DND-41 (cell line): ENCODE results near the gene CCL13.

Source experiments
- ATAC-seq: fragments of 200-7000 bp; cut with Tn5 transposase; 3 replicates; pipeline ENCODE4 v1.9.1; 2021; ENCODE audit warnings: low read depth; ENCODE audit not compliant: insufficient read depth
- DNase-seq: peaks from one replicate; pipeline ENCODE4 v3.0.0-alpha.2; 2020
- H2AFZ ChIP-seq: 2 replicates; pipeline ENCODE4 v1.6.0; 2012; ENCODE audit warnings: low read depth, low read length
- H3K27ac ChIP-seq: 2 replicates; pipeline ENCODE4 v1.5.1; 2012; ENCODE audit warnings: low read length, inconsistent platforms
- H3K27me3 ChIP-seq: fragments of 200-600 bp; sonication (generic); 2 replicates; pipeline ENCODE4 v1.6.0; 2012; ENCODE audit warnings: low read length, mild to moderate bottlenecking, inconsistent platforms; ENCODE audit not compliant: insufficient read depth, poor library complexity
- H3K36me3 ChIP-seq: 2 replicates; pipeline ENCODE4 v1.5.1; 2012; ENCODE audit warnings: low read length, inconsistent platforms; ENCODE audit not compliant: insufficient read depth
- H3K4me1 ChIP-seq: 2 replicates; pipeline ENCODE4 v1.5.1; 2012; ENCODE audit warnings: mild to moderate bottlenecking, low read length; ENCODE audit not compliant: insufficient read depth
- H3K4me2 ChIP-seq: 2 replicates; pipeline ENCODE4 v1.6.0; 2012; ENCODE audit warnings: mild to moderate bottlenecking, moderate library complexity, low read length, inconsistent platforms; ENCODE audit not compliant: insufficient read depth
- H3K4me3 ChIP-seq, 2 experiments: fragments of 200-600 bp in 1 of 2; shearing (Covaris generic) in 1 of 2; 2 replicates each; pipeline ENCODE4 v1.5.1; 2012 to 2016; ENCODE audit warnings: inconsistent platforms in 2 of 2, low read length in 2 of 2, mild to moderate bottlenecking in 2 of 2, low read depth in 1 of 2, moderate library complexity in 1 of 2
- H3K79me2 ChIP-seq: 2 replicates; pipeline ENCODE4 v1.6.0; 2012; ENCODE audit warnings: low read length, inconsistent platforms; ENCODE audit not compliant: insufficient read depth
- H3K9ac ChIP-seq: 2 replicates; pipeline ENCODE4 v1.6.0; 2012; ENCODE audit warnings: low read depth, mild to moderate bottlenecking, inconsistent platforms, low read length, moderate library complexity
- H3K9me3 ChIP-seq: 2 replicates; pipeline ENCODE4 v1.5.1; 2012; ENCODE audit warnings: low read length, moderate library complexity, mild to moderate bottlenecking, inconsistent platforms; ENCODE audit not compliant: insufficient read depth, severe bottlenecking
- H4K20me1 ChIP-seq: 2 replicates; pipeline ENCODE4 v1.6.0; 2012; ENCODE audit warnings: low read length; ENCODE audit not compliant: insufficient read depth
- EZH2 ChIP-seq: IDR thresholded peaks from 3 replicates; pipeline ENCODE4 v1.6.1; 2012; ENCODE audit warnings: borderline replicate concordance, low read depth, mild to moderate bottlenecking, moderate library complexity, low read length, inconsistent platforms; ENCODE audit not compliant: severe bottlenecking
- TF ChIP-seq, protein P1 (sequence below): IDR thresholded peaks from 2 replicates; pipeline ENCODE4 v1.5.1; 2012; ENCODE audit warnings: borderline replicate concordance, low read length, moderate library complexity, mild to moderate bottlenecking; ENCODE audit not compliant: poor library complexity, severe bottlenecking; ENCODE audit errors: extremely low read depth

The CCL13 gene

DNA sequence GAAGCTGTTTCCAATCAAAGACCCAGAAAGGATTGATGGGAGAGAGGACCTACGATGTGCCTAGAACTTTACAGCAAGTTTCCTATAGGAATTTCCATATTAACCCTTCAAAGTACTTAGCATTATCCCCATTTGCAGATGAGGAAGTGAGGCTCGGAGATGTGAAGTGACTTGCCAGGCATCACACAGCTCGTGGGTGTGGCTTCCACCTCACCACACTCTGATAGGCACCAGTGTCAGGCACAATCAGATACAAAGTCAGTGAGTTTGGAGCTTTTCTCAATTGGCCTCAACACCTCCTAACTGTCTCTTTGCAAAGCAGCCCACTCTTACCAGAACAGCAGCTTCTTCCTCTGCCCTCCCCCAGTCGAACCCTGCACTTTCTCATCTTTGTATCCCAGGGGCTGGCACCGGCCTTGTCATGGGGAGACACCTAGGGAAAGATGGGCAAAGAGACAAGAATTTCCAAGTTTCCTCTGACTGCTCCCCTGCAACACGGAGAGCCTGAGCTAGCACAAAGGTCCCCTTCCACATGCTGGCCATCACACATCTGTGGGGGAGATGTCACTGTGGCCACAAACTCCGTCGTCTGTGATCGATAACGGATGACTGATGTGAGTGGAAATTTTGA, 44.1 kb downstream of the CCL13 start:
- Histone ChIP-seq H3K79me2 (no peaks in the 10 kb centered on the region), H3K9me3 (no peaks in the 10 kb centered on the region), H3K27me3 (no peaks in the 10 kb centered on the region), H2AFZ (0 out of 2 replicates have a peak overlapping the region, but pooled peaks have one; percentile 34), H3K4me2 (peak overlapping the region; percentile 28), H4K20me1 (no peaks in the 10 kb centered on the region), H3K36me3 (no peaks in the 10 kb centered on the region), H3K4me1 (peaks cover 94% of the 10 kb centered on the region), H3K4me3 (no peak overlapping the region), H3K9ac (peak overlapping the region; percentile 58), H3K27ac (peak overlapping the region; percentile 94)
- ATAC-seq = peak; percentile 63
- no peak for TF ChIP-seq EZH2
- TF ChIP-seq, protein P1, sequence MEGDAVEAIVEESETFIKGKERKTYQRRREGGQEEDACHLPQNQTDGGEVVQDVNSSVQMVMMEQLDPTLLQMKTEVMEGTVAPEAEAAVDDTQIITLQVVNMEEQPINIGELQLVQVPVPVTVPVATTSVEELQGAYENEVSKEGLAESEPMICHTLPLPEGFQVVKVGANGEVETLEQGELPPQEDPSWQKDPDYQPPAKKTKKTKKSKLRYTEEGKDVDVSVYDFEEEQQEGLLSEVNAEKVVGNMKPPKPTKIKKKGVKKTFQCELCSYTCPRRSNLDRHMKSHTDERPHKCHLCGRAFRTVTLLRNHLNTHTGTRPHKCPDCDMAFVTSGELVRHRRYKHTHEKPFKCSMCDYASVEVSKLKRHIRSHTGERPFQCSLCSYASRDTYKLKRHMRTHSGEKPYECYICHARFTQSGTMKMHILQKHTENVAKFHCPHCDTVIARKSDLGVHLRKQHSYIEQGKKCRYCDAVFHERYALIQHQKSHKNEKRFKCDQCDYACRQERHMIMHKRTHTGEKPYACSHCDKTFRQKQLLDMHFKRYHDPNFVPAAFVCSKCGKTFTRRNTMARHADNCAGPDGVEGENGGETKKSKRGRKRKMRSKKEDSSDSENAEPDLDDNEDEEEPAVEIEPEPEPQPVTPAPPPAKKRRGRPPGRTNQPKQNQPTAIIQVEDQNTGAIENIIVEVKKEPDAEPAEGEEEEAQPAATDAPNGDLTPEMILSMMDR = no peak
- DNase-seq = peak; percentile 77

DNA sequence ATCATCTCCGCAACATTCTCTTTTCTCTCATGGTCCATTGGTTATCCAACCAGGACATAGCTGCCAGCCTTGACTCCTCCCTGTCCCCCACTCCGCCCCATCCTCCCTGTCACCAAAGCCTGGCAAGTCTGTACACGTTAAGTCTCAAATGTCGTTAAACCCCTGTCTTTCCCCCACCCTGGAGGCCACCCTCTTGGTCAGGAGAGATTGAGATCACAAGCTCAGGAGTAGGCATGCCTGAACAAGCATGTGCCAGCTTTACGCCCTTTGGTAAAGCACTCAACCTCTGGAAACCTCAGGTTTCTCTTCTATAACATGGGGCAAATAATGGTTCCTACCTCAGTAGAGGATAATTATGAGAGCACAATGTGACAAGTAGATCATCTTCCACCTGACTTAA, 44.9 kb downstream of the CCL13 start:
- Histone ChIP-seq H2AFZ (peak overlapping the region; percentile 13; the same call in 1 of the 2 replicates), H3K4me1 (peaks cover 87% of the 10 kb centered on the region), H4K20me1 (no peaks in the 10 kb centered on the region), H3K27me3 (no peaks in the 10 kb centered on the region), H3K27ac (peak overlapping the region; percentile 94), H3K4me3 (no peak overlapping the region; a peak in 1 of 4 replicates), H3K79me2 (no peaks in the 10 kb centered on the region), H3K4me2 (peak overlapping the region; percentile 28; the same call in 1 of the 2 replicates), H3K36me3 (no peaks in the 10 kb centered on the region), H3K9ac (peak overlapping the region; percentile 58), H3K9me3 (no peaks in the 10 kb centered on the region)
- DNase-seq (peak; percentile 92), ATAC-seq (peak; percentile 85)
- TF ChIP-seq, protein P1 = no peak
- TF ChIP-seq EZH2 = no peak

DNA sequence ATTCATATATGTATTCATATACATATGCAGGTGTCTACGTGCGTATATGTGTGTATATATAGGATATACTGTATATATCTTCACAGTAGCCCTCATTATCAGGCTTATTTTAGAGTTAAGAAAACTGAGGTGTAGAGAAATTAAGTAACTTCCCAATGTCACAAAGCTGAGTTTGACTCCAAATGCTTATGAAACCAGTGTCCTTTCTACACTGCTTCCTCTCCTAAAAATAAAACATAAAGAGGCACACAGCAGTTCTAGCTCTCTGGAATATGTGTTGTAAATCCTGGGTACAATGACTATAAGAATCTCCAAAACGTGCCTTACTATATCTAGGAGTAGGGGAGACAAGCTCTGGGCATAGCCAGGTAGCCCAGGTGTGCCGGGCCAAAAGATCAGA, 46.7 kb downstream of the CCL13 start:
- H3K9me3 ChIP-seq = no peaks in the 10 kb centered on the region
- no peak overlapping the region for H2AFZ ChIP-seq
- no peaks in the 10 kb centered on the region for H3K27me3 ChIP-seq
- H3K9ac ChIP-seq = peak overlapping the region; percentile 17; the same call in 1 of the 2 replicates
- H3K36me3 ChIP-seq = no peaks in the 10 kb centered on the region
- H4K20me1 ChIP-seq = no peaks in the 10 kb centered on the region
- TF ChIP-seq EZH2 = no peak
- TF ChIP-seq, protein P1 = no peak
- H3K27ac ChIP-seq = peak overlapping the region; percentile 94
- H3K4me2 ChIP-seq = no peak overlapping the region
- H3K79me2 ChIP-seq = no peaks in the 10 kb centered on the region
- no peak for ATAC-seq
- H3K4me1 ChIP-seq = peaks cover 76% of the 10 kb centered on the region
- no peak overlapping the region for H3K4me3 ChIP-seq
- DNase-seq = no peak

DNA sequence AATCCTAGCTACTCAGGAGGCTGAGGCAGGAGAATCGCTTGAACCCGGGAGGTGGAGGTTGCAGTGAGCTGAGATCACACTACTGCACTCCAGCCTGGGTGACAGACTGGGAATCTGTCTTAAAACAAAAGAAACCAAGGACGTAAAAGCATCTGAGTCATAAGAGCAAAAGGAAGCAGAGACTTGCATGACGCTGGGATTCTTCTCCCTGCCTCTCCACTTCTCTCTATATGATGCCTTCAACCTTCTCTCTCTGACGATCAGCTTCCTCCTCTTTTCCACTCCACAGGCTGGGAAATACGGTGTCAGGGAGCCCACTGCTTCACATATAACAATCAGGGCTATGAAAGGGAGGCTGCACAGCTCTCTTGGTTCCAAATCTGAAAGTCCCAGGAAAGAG, 49.9 kb downstream of the CCL13 start:
- Histone ChIP-seq H3K79me2 (no peaks in the 10 kb centered on the region), H3K9ac (no peak overlapping the region), H3K27ac (peak overlapping the region; percentile 68), H3K36me3 (no peaks in the 10 kb centered on the region), H3K4me3 (no peak overlapping the region), H3K4me2 (no peak overlapping the region), H4K20me1 (no peaks in the 10 kb centered on the region), H3K9me3 (no peaks in the 10 kb centered on the region), H3K27me3 (no peaks in the 10 kb centered on the region), H3K4me1 (peaks cover 75% of the 10 kb centered on the region), H2AFZ (no peak overlapping the region)
- DNase-seq (no peak), ATAC-seq (no peak)
- TF ChIP-seq, protein P1 = no peak
- no peak for TF ChIP-seq EZH2
